ENCODE measurements around the gene ST3GAL3. TPM values are rescaled to one million over a fixed set of nuclear protein-coding genes. Genes with fewer than 3 reads are reported as not detected.

ST3GAL3 gene
- total RNA-seq, 4 donors from 2014 or later, result 4.1 to 47.2 (median 19.0) TPM

GRCh38 chr1:43673261-43673660, 34.1 kb upstream of the ST3GAL3 start:
- no peak for DNase-seq
- Histone ChIP-seq H3K27me3 (no peaks in the 10 kb centered on the region), H3K4me1 (no peaks in the 10 kb centered on the region), H3K27ac (no peak overlapping the region), H3K9me3 (no peaks in the 10 kb centered on the region), H3K4me3 (no peak overlapping the region), H3K36me3 (no peaks in the 10 kb centered on the region)
- intact Hi-C loops (cut with DNase I; ENCODE audit: low total_unique reads), result no loop called here
- no peak for TF ChIP-seq POLR2A (IDR thresholded peaks at IDR 0.05)
- TF ChIP-seq CTCF (IDR thresholded peaks at IDR 0.05), result no peak

DNA sequence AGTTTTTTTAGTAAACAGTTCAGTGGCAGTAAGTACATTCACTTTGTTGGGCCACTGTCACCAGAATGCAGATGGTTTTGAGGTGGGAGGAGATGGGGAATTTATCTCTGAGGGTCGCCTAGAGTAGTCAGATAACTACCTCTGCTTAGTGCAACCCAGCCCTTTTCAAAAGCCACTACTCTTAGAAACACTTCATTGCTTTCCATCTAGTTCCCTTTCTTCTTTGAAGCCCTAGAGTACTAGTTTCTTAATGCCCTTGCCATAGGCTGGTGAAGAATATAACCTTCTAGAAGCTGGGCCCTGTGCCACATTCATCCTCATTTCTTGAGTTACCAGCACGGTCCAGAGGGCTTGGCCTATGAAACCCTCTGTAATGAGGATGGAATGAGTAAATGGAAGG, 28.4 kb upstream of the ST3GAL3 start:
- TF ChIP-seq CTCF (IDR thresholded peaks at IDR 0.05) (no peak), POLR2A (IDR thresholded peaks at IDR 0.05) (no peak)
- no peaks in the 10 kb centered on the region for H3K36me3 ChIP-seq
- H3K9me3 ChIP-seq, result no peaks in the 10 kb centered on the region
- H3K27ac ChIP-seq, result no peak overlapping the region
- no peak for DNase-seq
- H3K4me3 ChIP-seq, result no peak overlapping the region
- no peaks in the 10 kb centered on the region for H3K4me1 ChIP-seq
- intact Hi-C loops (cut with DNase I; ENCODE audit: low total_unique reads), result no loop called here
- no peaks in the 10 kb centered on the region for H3K27me3 ChIP-seq

DNA sequence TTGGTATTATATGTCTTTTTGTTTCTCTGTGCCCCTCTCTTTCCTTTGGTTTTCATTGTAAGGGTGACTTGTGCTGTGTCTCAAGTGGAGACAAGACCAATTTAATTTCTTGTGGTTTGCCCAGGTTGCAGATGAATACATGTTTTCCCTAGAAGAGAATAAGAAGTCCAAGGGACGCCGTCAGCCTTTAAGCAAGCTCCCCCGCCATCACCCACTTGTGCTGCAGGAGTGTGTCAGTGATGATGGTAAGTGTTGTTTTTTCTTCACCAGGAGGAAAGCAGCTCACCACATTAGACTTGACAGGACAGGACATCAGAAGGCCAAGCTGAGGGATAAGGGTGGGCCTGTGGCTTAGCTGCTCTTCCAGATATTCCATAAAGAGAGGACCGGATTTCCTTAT, 23.8 kb upstream of the ST3GAL3 start:
- intact Hi-C loops (cut with DNase I; ENCODE audit: low total_unique reads), result no loop called here
- Histone ChIP-seq H3K27me3 (no peaks in the 10 kb centered on the region), H3K36me3 (no peaks in the 10 kb centered on the region), H3K4me3 (no peak overlapping the region), H3K9me3 (no peaks in the 10 kb centered on the region), H3K4me1 (no peaks in the 10 kb centered on the region), H3K27ac (no peak overlapping the region)
- TF ChIP-seq CTCF (IDR thresholded peaks at IDR 0.05), result no peak
- no peak for TF ChIP-seq POLR2A (IDR thresholded peaks at IDR 0.05)
- no peak for DNase-seq

DNA sequence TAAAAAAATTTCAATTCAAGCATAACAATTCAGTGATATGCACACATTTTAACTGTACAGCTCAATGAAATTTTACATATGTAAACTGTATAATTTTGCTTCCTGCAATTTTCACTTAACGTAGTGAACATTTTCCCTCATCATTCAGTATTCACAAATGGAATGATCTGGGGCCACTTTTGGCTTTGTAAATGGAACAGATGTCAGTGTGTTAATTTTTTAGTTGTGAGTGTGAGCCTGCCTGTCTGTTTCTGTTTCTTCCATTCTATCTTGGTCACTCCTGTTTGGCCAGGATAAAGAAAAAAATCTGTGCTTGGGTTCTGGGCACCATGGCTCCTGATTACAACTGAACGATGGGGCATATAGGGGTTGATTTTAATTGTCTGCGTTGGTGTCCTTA, 20.5 kb upstream of the ST3GAL3 start:
- H3K4me1 ChIP-seq, result no peaks in the 10 kb centered on the region
- TF ChIP-seq POLR2A (IDR thresholded peaks at IDR 0.05) (no peak), CTCF (IDR thresholded peaks at IDR 0.05) (no peak)
- H3K9me3 ChIP-seq, result no peaks in the 10 kb centered on the region
- no peaks in the 10 kb centered on the region for H3K27me3 ChIP-seq
- H3K27ac ChIP-seq, result no peak overlapping the region
- DNase-seq, result no peak
- no peak overlapping the region for H3K4me3 ChIP-seq
- no peaks in the 10 kb centered on the region for H3K36me3 ChIP-seq
- intact Hi-C loops (cut with DNase I; ENCODE audit: low total_unique reads), result no loop called here

DNA sequence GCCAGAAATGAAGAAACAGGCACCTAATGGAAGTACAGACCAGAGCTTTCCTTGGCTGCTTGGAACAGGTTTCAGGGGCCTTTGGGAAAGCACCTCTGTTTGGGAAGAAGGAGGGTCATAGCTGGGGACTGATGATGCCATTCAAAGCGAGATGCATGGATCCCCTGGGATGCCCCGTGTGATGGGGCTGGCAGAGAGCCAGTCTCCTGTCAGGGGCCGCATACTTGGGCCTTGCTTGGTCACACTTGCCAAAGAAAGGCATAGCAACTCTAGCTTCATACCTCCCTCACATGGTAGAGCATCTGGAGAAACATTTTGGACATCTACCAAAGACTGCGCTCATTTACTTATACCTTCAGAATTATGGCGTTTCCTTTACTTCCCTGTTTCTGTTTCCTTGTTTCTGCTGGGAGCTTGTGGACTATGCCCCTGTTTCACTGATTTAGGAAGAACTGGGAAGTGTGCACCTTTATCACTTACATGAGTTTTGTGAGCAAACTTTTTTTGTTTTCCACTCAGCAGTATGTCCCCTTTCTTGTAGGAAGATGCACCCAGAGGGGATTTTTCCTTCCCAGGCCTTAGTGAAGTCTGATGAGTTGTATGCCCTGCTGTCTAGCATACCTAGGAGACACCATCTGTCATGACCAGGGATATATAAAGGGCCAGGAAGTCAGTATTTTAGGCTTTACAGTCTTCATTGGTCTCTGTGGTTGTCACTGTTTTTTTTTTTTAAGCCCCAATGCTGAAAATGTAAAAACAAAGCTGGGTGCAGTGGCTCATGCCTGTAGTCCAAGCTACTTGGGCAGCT, 19.8 kb upstream of the ST3GAL3 start:
- intact Hi-C loops (cut with DNase I; ENCODE audit: low total_unique reads), result no loop called here
- H3K4me3 ChIP-seq, result no peak overlapping the region
- no peak overlapping the region for H3K27ac ChIP-seq
- H3K4me1 ChIP-seq, result no peaks in the 10 kb centered on the region
- TF ChIP-seq POLR2A (IDR thresholded peaks at IDR 0.05) (no peak), CTCF (IDR thresholded peaks at IDR 0.05) (no peak)
- DNase-seq, result no peak
- H3K36me3 ChIP-seq, result no peaks in the 10 kb centered on the region
- H3K9me3 ChIP-seq, result no peaks in the 10 kb centered on the region
- H3K27me3 ChIP-seq, result no peaks in the 10 kb centered on the region

All from uterus (tissue), 4 donors.